Fibroblast of lung (primary cell): ENCODE measurements around the gene RIPOR2. TPM values are rescaled to one million over a fixed set of nuclear protein-coding genes. Genes with fewer than 3 reads are reported as not detected.
"Not testable (repeated sequence)": the region's sequence is repeated elsewhere in the genome, so short reads cannot be mapped to it uniquely, and the experiment has no call there.

ENCODE experiments used
- DNase-seq, 2 donors: peaks; one replicate each; pipeline versions ENCODE4 v3.0.0 to v3.0.0-alpha.2; 2010; ENCODE audit warnings: low read depth in 2 of 2
- H2AFZ ChIP-seq: 2 replicates; pipeline ENCODE4 v1.5.1; 2012; ENCODE audit warnings: low read length, control low read depth, inconsistent platforms
- H3K27ac ChIP-seq: 2 replicates; pipeline ENCODE4 v1.5.1; 2011; ENCODE audit warnings: low read length, control low read depth; ENCODE audit not compliant: insufficient read depth
- H3K27me3 ChIP-seq: 2 replicates; pipeline ENCODE4 v1.5.1; 2011; ENCODE audit warnings: mild to moderate bottlenecking, low read length; ENCODE audit not compliant: control insufficient read depth, insufficient read depth
- H3K36me3 ChIP-seq: 2 replicates; pipeline ENCODE4 v1.5.1; 2011; ENCODE audit warnings: low read length; ENCODE audit not compliant: control insufficient read depth, insufficient read depth
- H3K4me1 ChIP-seq: 2 replicates; pipeline ENCODE4 v1.5.1; 2011; ENCODE audit warnings: low read length; ENCODE audit not compliant: control insufficient read depth, insufficient read depth; ENCODE audit errors: extremely low read depth
- H3K4me2 ChIP-seq: 2 replicates; pipeline ENCODE4 v1.5.1; 2011; ENCODE audit warnings: low read length, control low read depth; ENCODE audit not compliant: insufficient read depth; ENCODE audit errors: extremely low read depth
- H3K4me3 ChIP-seq, 4 experiments: fragments of 200-600 bp in 1 of 4; sonication (generic) in 1 of 4; replicated peaks in 1 of 4; 2 replicates each; pipeline ENCODE4 v1.5.1; 2011 to 2016; ENCODE audit warnings: low read length in 4 of 4, low read depth in 3 of 4, mild to moderate bottlenecking in 3 of 4, control low read depth in 2 of 4, inconsistent platforms in 1 of 4, mixed read lengths in 1 of 4; ENCODE audit not compliant: insufficient read depth in 1 of 4; ENCODE audit errors: control extremely low read depth in 1 of 4
- H3K79me2 ChIP-seq: 2 replicates; pipeline ENCODE4 v1.5.1; 2012; ENCODE audit warnings: mild to moderate bottlenecking, low read length, inconsistent platforms; ENCODE audit not compliant: control insufficient read depth, insufficient read depth
- H3K9ac ChIP-seq: 2 replicates; pipeline ENCODE4 v1.5.1; 2011; ENCODE audit warnings: mild to moderate bottlenecking, low read length, control low read depth; ENCODE audit not compliant: insufficient read depth
- H3K9me3 ChIP-seq: 2 replicates; pipeline ENCODE4 v1.5.1; 2012; ENCODE audit warnings: low read depth, low read length; ENCODE audit not compliant: control insufficient read depth, insufficient read depth
- H4K20me1 ChIP-seq: 2 replicates; pipeline ENCODE4 v1.5.1; 2011; ENCODE audit warnings: low read length; ENCODE audit not compliant: control insufficient read depth, insufficient read depth; ENCODE audit errors: extremely low read depth
- CTCF ChIP-seq, 2 donors: IDR thresholded peaks in 1 of 2; conservative IDR thresholded peaks in 1 of 2; 1 replicate in 1 of 2; 2 replicates in 1 of 2; pipeline ENCODE4 v1.5.1; 2011 to 2012; ENCODE audit warnings: low read length in 2 of 2, control low read depth in 1 of 2, inconsistent platforms in 1 of 2, low read depth in 1 of 2, mild to moderate bottlenecking in 1 of 2
- EZH2 ChIP-seq: IDR thresholded peaks from 2 replicates; pipeline ENCODE4 v1.5.1; 2012; ENCODE audit warnings: low read length, control low read depth, mild to moderate bottlenecking; ENCODE audit errors: missing control alignments
- polyA plus RNA-seq, 2 donors: library from polyadenylated mRNA; depleted of rRNA in 1 of 2; stranded (reverse) in 1 of 2; unstranded in 1 of 2; fragments of >200 nt; gene quantifications; 2 replicates each; pipeline ENCODE4 v1.2.1, GENCODE V29; 2011 to 2012; ENCODE audit warnings: missing spikeins in 1 of 2
- total RNA-seq: library from RNA; depleted of rRNA; stranded (reverse); fragments of >200 nt; gene quantifications from 2 replicates; pipeline ENCODE4 v1.2.1, GENCODE V29; 2014

Gene RIPOR2
- total and polyA plus RNA-seq, 2 donors (not counting 1 experiment from before 2014, with no cell fraction given) = 3.5 to 3.6 TPM

GRCh38 chr6:24951811-24952299 lies 16.1 kb upstream of the RIPOR2 start:
- no peaks in the 10 kb centered on the region for H3K4me1 ChIP-seq
- H3K36me3 ChIP-seq = no peaks in the 10 kb centered on the region
- TF ChIP-seq CTCF (conservative IDR thresholded peaks at IDR 0.05 in 1 of 2, IDR thresholded peaks at IDR 0.05 in 1 of 2; ENCODE audit: low read depth in 1 of 2, low read length in 2 of 2) (no peak), EZH2 (no peak)

GRCh38 chr6:24950218-24950941 lies 14.6 kb upstream of the RIPOR2 start:
- H2AFZ ChIP-seq = no peak overlapping the region
- peaks cover 3% of the 10 kb centered on the region for H3K27me3 ChIP-seq
- H3K9ac ChIP-seq = no peak overlapping the region
- DNase-seq = peak in 1 of 2 donors; percentile 14
- H3K36me3 ChIP-seq = no peaks in the 10 kb centered on the region
- no peak for TF ChIP-seq CTCF (conservative IDR thresholded peaks at IDR 0.05 in 1 of 2, IDR thresholded peaks at IDR 0.05 in 1 of 2; ENCODE audit: low read depth in 1 of 2, low read length in 2 of 2)
- no peak for TF ChIP-seq EZH2
- no peak overlapping the region for H3K27ac ChIP-seq
- no peak overlapping the region for H3K4me3 ChIP-seq
- no peaks in the 10 kb centered on the region for H3K79me2 ChIP-seq
- no peaks in the 10 kb centered on the region for H3K9me3 ChIP-seq
- no peak overlapping the region for H3K4me2 ChIP-seq
- no peaks in the 10 kb centered on the region for H4K20me1 ChIP-seq
- no peaks in the 10 kb centered on the region for H3K4me1 ChIP-seq

More at GRCh38 chr6:24951811-24952299, 16.1 kb upstream of the RIPOR2 start:
- Histone ChIP-seq H3K79me2 (no peaks in the 10 kb centered on the region), H3K4me3 (no peak overlapping the region), H2AFZ (no peak overlapping the region), H3K27me3 (peaks cover 3% of the 10 kb centered on the region), H3K9me3 (no peaks in the 10 kb centered on the region), H3K4me2 (no peak overlapping the region), H3K27ac (no peak overlapping the region), H4K20me1 (no peaks in the 10 kb centered on the region), H3K9ac (no peak overlapping the region)
- DNase-seq = no peak

DNA sequence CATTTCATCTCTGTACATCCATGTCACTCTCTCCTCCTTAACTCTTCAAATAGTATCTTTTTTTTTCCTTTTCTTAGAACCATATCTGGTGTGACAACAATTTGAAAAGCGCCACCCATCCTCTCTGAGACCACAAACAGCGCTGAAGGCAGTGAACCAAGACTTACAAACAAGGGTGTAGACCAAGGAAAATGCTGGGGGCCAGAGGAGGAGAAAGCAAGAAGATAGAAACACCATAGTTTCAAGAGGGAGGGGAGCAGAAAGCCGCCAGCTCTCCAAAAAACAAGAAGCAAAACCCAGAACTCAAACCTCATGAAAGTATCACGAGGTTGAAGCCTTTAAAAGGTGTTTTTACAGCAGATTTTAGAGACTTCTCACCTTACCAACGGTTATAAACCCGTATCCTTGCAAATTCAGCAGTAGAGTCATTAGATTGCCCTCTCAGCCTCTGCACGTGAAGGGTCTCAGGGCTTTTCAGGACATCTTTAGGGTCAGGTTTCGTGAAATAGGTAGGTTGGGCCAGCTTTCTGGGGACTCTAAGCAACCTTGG lies 13.3 kb upstream of the RIPOR2 start:
- DNase-seq = no peak
- peaks cover 3% of the 10 kb centered on the region for H3K27me3 ChIP-seq
- H2AFZ ChIP-seq = no peak overlapping the region
- H3K79me2 ChIP-seq = no peaks in the 10 kb centered on the region
- no peaks in the 10 kb centered on the region for H3K9me3 ChIP-seq
- no peak overlapping the region for H3K4me2 ChIP-seq
- H3K4me1 ChIP-seq = no peaks in the 10 kb centered on the region
- TF ChIP-seq CTCF (conservative IDR thresholded peaks at IDR 0.05 in 1 of 2, IDR thresholded peaks at IDR 0.05 in 1 of 2; ENCODE audit: low read depth in 1 of 2, low read length in 2 of 2) = no peak
- TF ChIP-seq EZH2 = no peak
- no peak overlapping the region for H3K9ac ChIP-seq
- no peak overlapping the region for H3K27ac ChIP-seq
- no peaks in the 10 kb centered on the region for H3K36me3 ChIP-seq
- H3K4me3 ChIP-seq = no peak overlapping the region
- no peaks in the 10 kb centered on the region for H4K20me1 ChIP-seq

- H3K4me3 ChIP-seq, H3K79me2 ChIP-seq, H3K27me3 ChIP-seq, H3K9me3 ChIP-seq, H4K20me1 ChIP-seq, H3K4me2 ChIP-seq, H3K27ac ChIP-seq, H3K36me3 ChIP-seq, H2AFZ ChIP-seq, H3K9ac ChIP-seq, DNase-seq, H3K4me1 ChIP-seq: not testable (repeated sequence)
Measured at GRCh38 chr6:24948261-24948660, 12.5 kb upstream of the RIPOR2 start.
